PC-9 (cell line): ENCODE data around the gene WDR5B. TPM values are rescaled to one million over a fixed set of nuclear protein-coding genes. Genes with fewer than 3 reads are reported as not detected.

Experiments used
- BruUV-seq: library from RNA; stranded (reverse); fragments of 400-500 nt; replicated peaks from 2 replicates; lab custom pipeline; 2021; lab: Mats Ljungman, UMichigan
- CTCF ChIA-PET: fragments of 300-600 bp; sonication (Branson Sonifier 250); formaldehyde crosslinking; loops from one replicate; lab custom pipeline; 2022; ENCODE audit warnings: antibody characterized with exemption; lab: Charles Lee
- POLR2A ChIA-PET: fragments of 300-600 bp; sonication (Branson Sonifier 250); formaldehyde crosslinking; loops from one replicate; lab custom pipeline; 2022; ENCODE audit warnings: antibody characterized with exemption; ENCODE audit not compliant: unreplicated experiment; lab: Charles Lee
- DNase-seq, 2 experiments: peaks; one replicate each; pipeline versions ENCODE4 v3.0.0 to v3.0.0-alpha.2; 2015 to 2022; ENCODE audit warnings: mixed read lengths in 1 of 2
- H2AFZ ChIP-seq: fragments of 200-600 bp; sonication (generic); 2 replicates; pipeline ENCODE4 v1.8.1; 2017; ENCODE audit warnings: antibody characterized with exemption
- H3F3A ChIP-seq: fragments of 200-600 bp; sonication (generic); 2 replicates; pipeline ENCODE4 v1.8.1; 2017; ENCODE audit warnings: antibody characterized with exemption, mild to moderate bottlenecking, low read depth; ENCODE audit not compliant: insufficient read depth
- H3K27ac ChIP-seq: fragments of 200-600 bp; sonication (generic); 2 replicates; pipeline ENCODE4 v1.6.1; 2016; ENCODE audit warnings: mixed run types
- H3K27me3 ChIP-seq: fragments of 200-600 bp; sonication (generic); 2 replicates; pipeline ENCODE4 v1.6.1; 2016; ENCODE audit warnings: low read depth, mixed run types; ENCODE audit not compliant: insufficient read depth
- H3K36me3 ChIP-seq: fragments of 200-600 bp; sonication (generic); 2 replicates; pipeline ENCODE4 v1.6.1; 2016; ENCODE audit warnings: low read depth, mixed run types
- H3K4me1 ChIP-seq: fragments of 200-600 bp; sonication (generic); replicated peaks from 2 replicates; pipeline ENCODE4 v1.6.1; 2016; ENCODE audit warnings: mixed run types; ENCODE audit not compliant: insufficient read depth
- H3K4me2 ChIP-seq: fragments of 200-600 bp; sonication (generic); 2 replicates; pipeline ENCODE4 v1.6.1; 2017; ENCODE audit warnings: mixed run types
- H3K4me3 ChIP-seq: fragments of 200-600 bp; sonication (generic); 2 replicates; pipeline ENCODE4 v1.6.1; 2016; ENCODE audit warnings: mixed run types
- H3K79me2 ChIP-seq: fragments of 200-600 bp; sonication (generic); 2 replicates; pipeline ENCODE4 v1.6.1; 2017; ENCODE audit warnings: low read depth, mixed run types
- H3K9me2 ChIP-seq: fragments of 200-600 bp; sonication (generic); 2 replicates; pipeline ENCODE4 v1.8.1; 2017; ENCODE audit warnings: mild to moderate bottlenecking; ENCODE audit not compliant: insufficient read depth
- H3K9me3 ChIP-seq: fragments of 200-600 bp; sonication (generic); 2 replicates; pipeline ENCODE4 v1.8.1; 2016; ENCODE audit warnings: low read depth; ENCODE audit not compliant: insufficient read depth
- H4K20me1 ChIP-seq: fragments of 200-600 bp; sonication (generic); 2 replicates; pipeline ENCODE4 v1.8.1; 2017; ENCODE audit not compliant: insufficient read depth
- EZH2 ChIP-seq: fragments of 200-600 bp; sonication (generic); IDR thresholded peaks from 2 replicates; pipeline ENCODE4 v1.8.0; 2017; ENCODE audit warnings: antibody characterized with exemption, low read depth
- intact Hi-C: fragments of 100-400 bp; cut with micrococcal nuclease; formaldehyde crosslinking; loops from one replicate; pipeline ENCODE4 v1.10.0; 2022; ENCODE audit not compliant: unreplicated experiment
- total RNA-seq: library from RNA; stranded (reverse); gene quantifications from 2 replicates; pipeline ENCODE4 v1.2.3, GENCODE V29; 2021
- TF ChIP-seq, protein P1 (sequence below): fragments of 200-600 bp; sonication (generic); conservative IDR thresholded peaks from 2 replicates; pipeline ENCODE4 v1.6.1; 2017; ENCODE audit warnings: mixed run types, antibody characterized with exemption, mild to moderate bottlenecking, moderate library complexity

The WDR5B gene
- total RNA-seq, 1 experiment from 2014 or later, result 5.8 TPM

DNA sequence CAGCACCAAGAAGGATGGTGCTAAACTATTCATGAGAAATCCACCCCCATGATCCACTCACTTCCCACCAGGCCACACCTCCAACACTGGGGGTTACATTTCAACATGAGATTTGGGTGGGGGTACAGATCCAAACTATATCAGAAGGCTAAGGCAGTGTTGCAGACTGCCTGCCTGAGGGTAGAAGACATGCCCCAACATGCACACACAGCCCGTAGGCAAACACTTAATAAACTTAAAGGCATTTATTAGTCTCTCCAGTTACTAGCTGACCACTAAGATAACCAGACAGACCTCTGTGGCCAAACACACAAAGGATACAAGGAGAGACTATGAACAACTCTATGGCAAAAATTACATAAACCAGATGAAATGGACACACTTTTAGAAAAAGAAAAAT lies 21.7 kb downstream of the WDR5B start:
- Histone ChIP-seq H3K9me3 (no peaks in the 10 kb centered on the region), H3K27ac (no peak overlapping the region)

DNA sequence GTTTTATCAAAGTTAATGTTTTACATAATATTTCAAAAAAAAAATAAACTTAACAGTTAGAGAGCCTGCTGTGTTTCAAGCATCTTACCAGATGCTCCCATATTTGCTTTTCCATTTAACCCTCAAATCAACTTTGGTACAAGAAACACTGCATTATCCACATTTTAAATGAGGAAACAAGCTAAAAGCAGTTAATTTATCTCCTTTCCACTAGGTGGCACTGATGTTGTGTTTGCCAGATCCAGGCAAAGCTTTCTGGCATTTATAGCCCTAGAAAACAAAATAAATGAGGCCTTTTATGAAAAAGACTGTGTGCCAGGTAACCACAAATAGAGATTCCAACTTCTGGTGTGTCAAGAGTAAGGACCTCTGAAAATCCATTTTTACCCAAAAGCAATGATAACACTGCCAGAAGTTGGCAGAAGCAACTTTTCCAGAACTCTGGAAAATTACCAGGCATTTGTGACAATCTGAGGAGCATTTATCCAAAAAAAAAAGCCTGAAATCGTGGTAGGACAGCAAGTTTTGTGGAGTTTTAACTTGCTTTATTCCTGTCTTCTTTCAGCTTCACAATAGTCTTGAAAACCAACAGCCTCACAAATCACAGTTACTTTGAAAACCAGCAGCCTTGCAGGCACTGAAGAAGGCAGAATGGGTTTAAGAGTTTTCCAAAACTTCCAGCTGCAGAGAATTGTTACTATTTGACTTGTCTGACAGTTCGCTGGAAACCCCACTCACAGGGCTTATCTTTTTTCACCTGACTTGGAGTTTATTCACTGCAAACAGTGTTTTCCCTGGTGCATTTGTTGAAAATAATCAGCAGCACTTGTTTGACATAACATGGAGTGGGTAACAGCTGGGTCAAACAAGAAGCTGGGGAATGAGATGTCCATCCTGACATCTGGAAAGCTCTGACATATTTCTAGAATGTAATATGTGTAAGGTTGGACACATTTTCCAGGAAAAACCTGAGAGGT lies 22.7 kb downstream of the WDR5B start:
- TF ChIP-seq, protein P1, sequence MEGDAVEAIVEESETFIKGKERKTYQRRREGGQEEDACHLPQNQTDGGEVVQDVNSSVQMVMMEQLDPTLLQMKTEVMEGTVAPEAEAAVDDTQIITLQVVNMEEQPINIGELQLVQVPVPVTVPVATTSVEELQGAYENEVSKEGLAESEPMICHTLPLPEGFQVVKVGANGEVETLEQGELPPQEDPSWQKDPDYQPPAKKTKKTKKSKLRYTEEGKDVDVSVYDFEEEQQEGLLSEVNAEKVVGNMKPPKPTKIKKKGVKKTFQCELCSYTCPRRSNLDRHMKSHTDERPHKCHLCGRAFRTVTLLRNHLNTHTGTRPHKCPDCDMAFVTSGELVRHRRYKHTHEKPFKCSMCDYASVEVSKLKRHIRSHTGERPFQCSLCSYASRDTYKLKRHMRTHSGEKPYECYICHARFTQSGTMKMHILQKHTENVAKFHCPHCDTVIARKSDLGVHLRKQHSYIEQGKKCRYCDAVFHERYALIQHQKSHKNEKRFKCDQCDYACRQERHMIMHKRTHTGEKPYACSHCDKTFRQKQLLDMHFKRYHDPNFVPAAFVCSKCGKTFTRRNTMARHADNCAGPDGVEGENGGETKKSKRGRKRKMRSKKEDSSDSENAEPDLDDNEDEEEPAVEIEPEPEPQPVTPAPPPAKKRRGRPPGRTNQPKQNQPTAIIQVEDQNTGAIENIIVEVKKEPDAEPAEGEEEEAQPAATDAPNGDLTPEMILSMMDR, result peak; percentile 91
- no peak for TF ChIP-seq EZH2
- Histone ChIP-seq H2AFZ (no peak overlapping the region), H4K20me1 (no peaks in the 10 kb centered on the region), H3F3A (no peaks in the 10 kb centered on the region; the same call in 1 of the 2 replicates), H3K4me2 (no peak overlapping the region), H3K9me2 (no peaks in the 10 kb centered on the region), H3K4me3 (no peak overlapping the region), H3K27ac (no peak overlapping the region), H3K4me1 (no peaks in the 10 kb centered on the region), H3K36me3 (no peaks in the 10 kb centered on the region), H3K27me3 (no peaks in the 10 kb centered on the region), H3K9me3 (no peaks in the 10 kb centered on the region), H3K79me2 (no peaks in the 10 kb centered on the region)
- no TSS peak for BruUV-seq
- ChIA-PET CTCF (interaction anchor here (0.6 to 1.5 kb wide), 11 partner anchors 10 to 582 kb away, joined by 3 to 7 read pairs (median 3); partner anchors contain the start of genes FAM162A and MIX23), POLR2A (interaction anchor here (0.6 to 0.7 kb wide), 4 partner anchors 9 to 893 kb away, joined by 3 to 16 read pairs (median 8); partner anchors contain the start of gene FAM162A)
- peak in 1 of 2 experiments; percentile 9 for DNase-seq
- intact Hi-C loops, result loop anchor here (1.0 to 10.0 kb wide), 6 partner anchors 168 to 866 kb away; partner anchors contain the start of genes HSPBAP1 and SLC49A4

More for the DNA sequence above, 21.7 kb downstream of the WDR5B start:
- Histone ChIP-seq H3K9me2 (no peaks in the 10 kb centered on the region), H3F3A (no peaks in the 10 kb centered on the region; the same call in 1 of the 2 replicates), H3K4me2 (no peak overlapping the region), H3K4me3 (no peak overlapping the region), H4K20me1 (no peaks in the 10 kb centered on the region), H3K79me2 (no peaks in the 10 kb centered on the region), H3K4me1 (no peaks in the 10 kb centered on the region), H2AFZ (no peak overlapping the region), H3K27me3 (no peaks in the 10 kb centered on the region), H3K36me3 (no peaks in the 10 kb centered on the region)
- ChIA-PET POLR2A (no interaction called here), CTCF (no interaction called here)
- intact Hi-C loops, result loop anchor here (10.0 kb wide), 2 partner anchors 401 to 551 kb away; partner anchors contain the start of genes HSPBAP1 and SLC49A4
- no peak for DNase-seq
- TF ChIP-seq EZH2, result no peak
- TF ChIP-seq, protein P1, result no peak
- no TSS peak for BruUV-seq

DNA sequence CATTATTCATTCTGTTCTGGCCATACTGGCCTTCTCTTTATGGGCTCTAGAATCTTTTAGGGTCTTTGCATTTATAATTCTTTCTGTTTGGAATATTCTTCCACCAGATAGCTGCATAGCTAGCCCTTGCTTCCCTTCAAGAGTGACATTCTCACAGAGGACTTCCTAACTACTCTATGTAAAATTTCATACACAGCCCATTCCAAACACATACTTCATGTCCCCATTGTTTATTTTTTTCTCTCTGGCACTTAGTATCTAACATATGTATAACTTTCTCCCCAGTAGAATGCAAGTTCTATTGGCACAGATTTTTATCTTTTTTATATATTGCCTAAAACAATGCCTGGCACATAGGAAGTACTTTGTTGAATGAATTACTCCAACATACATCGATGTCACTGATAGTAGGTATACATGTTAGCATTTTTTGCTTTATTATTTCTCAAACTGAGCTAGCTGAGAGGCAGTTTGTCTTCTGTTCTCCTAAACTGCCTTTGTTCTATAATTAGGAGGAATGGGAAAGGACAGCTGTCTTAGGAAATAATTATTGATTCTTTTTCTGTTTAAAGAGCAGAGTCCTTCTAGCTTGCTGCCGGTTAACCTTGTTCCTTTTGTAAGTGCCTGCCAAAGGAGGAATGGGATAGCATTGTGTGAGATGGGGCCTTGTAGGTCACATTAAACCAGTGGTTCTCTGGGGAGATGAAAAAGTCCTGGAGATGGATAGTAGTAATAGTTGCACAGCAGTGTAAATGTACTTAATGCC lies 24.0 kb downstream of the WDR5B start:
- no peaks in the 10 kb centered on the region for H3K9me2 ChIP-seq
- BruUV-seq, result no TSS peak
- ChIA-PET CTCF (interaction anchor here (1.0 kb wide), 1 partner anchor 583 kb away, joined by 3 read pairs; no protein-coding TSS in a partner anchor), POLR2A (no interaction called here)
- H3K4me1 ChIP-seq, result no peaks in the 10 kb centered on the region
- no peak overlapping the region for H3K27ac ChIP-seq
- no peaks in the 10 kb centered on the region for H3K27me3 ChIP-seq
- H4K20me1 ChIP-seq, result no peaks in the 10 kb centered on the region
- H3K79me2 ChIP-seq, result no peaks in the 10 kb centered on the region
- intact Hi-C loops, result loop anchor here (2.0 to 10.0 kb wide), 4 partner anchors 169 to 867 kb away; partner anchors contain the start of genes HSPBAP1 and SLC49A4
- H2AFZ ChIP-seq, result no peak overlapping the region
- TF ChIP-seq, protein P1, result no peak
- no peak for TF ChIP-seq EZH2
- no peak overlapping the region for H3K4me2 ChIP-seq
- no peaks in the 10 kb centered on the region for H3K36me3 ChIP-seq
- no peaks in the 10 kb centered on the region; the same call in 1 of the 2 replicates for H3F3A ChIP-seq
- no peak overlapping the region for H3K4me3 ChIP-seq
- H3K9me3 ChIP-seq, result no peaks in the 10 kb centered on the region
- no peak for DNase-seq
